Measurements from ENCODE around the gene EPS8.
"Not testable (repeated sequence)": the region's sequence is repeated elsewhere in the genome, so short reads cannot be mapped to it uniquely, and the experiment has no call there.

EPS8 gene

DNA sequence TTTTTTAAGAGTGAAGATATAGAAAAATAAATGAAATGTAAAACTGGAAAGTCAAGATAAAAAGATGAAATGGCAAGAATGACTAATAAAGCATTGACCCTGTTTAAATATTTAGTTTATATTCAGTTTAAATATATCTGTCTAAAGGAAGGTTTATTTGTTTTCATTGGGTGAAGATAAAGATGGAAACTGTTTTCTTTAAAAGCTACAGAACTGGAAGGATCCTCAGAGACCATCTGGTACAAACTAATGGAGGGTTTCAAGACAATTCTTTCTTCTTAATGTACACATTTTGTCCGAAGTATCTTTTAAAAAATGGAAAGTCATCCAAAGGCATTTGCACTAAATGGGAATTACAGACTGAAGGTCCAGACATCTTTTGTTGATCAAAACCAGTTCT is 142.6 kb downstream of the EPS8 start:
- DNase-seq (ENCODE audit: low spot score), result no peak

DNA sequence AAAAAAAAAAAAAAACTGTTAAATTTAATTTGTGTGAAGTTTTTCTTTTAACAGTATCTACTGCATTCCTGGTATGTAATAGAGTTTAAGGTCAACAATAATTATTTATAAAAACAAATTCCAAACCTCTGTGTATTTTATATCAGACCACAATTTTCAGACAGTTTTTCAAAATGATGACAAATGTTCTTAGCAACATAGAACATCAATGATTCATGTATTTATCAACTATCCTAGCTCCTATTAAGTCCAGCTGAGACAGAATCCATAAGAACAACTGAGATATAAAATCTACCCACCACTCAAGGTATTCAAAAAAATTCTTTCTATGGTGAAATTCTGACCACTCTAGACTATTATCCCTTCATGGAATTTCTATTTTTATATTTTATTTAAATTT is 144.5 kb downstream of the EPS8 start:
- DNase-seq (ENCODE audit: low spot score), result no peak

DNA sequence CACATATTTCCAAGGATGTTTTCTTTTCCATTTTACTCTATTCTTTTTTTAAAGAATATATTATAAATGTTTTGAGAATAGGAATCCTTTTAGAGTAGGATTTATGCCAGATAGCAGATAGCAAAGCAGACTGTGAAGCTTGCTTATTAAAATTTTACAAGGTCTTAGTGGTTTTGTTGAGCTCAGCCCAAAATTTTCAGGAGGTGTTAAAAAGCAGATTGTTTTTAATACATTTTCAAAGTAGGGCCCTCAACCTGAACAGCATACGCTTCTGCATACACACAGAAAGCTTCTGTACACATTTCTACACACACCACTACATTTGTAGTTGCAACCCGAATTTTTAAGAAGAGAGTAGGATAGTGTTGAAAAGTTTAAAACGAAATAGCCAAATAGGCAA is 151.0 kb downstream of the EPS8 start:
- no peak for DNase-seq (ENCODE audit: low spot score)

DNA sequence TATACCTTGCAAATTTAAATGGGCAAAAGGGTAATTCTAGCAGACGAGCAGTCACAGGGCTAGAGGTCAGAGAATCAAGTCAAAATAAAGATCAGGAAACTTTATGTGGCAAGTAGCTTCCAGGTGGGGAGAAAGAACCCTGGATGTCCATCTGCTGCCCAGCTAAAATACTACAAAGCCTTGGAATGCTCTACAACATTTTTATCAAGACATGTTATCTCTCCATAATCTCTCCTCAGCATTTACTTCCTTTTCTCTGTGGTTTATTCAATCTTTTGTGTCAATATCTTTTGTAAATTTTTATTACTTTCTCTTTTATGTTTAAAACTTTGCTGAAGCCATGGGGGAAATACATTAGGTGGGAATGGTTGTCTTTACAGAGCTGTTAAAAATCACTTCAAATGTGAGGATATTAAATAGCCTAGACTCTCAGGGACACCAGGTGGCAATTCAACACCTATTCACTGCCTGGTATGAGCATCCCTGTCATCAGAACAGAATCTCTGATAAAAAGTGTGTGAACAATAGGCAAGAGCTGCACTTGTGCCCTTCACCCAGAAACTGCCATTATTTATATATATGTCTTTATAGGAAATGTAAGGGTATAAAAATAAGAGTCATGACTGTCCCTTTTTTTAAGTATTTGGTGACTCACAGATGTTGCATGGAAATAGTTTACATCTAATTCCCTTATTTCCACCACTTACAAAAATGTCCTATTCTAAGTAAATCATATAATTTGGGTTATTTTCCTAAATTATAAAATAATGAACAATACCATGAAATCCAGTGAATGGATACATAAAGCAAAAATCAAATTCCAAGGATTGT is 152.9 kb downstream of the EPS8 start:
- DNase-seq (ENCODE audit: low spot score), result no peak

DNA sequence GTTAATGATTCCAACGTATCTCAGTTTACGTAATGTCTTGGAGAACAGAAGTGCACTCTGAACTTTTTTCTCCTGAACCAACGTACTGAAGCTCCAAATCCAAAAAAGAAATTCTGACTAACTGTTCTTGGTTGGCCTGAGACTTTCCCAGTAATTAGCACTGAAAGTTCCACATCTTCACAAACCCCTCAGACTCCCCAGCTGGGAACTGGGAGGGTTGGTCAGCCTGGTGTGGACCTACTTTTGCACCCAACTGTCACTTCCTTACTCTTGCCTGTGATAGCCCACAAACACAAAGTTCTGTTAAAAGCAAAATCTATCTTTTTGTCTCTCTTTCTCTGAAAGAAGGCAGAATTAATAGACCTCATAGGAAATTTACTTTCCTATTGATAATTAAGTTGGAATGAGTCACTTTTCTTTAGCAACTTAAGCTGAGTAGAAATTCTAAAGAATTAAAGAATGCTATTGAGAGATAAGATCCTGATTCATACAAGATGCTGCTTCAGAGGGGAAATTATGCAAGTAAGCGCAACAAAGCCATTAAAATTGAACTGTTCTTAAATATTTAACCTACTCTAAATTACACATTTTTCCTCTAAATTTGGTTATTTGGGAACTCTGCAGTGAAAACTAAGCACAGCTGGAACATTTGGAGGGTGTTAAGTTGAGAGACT is 155.0 kb downstream of the EPS8 start:
- no peak for DNase-seq (ENCODE audit: low spot score)

DNA sequence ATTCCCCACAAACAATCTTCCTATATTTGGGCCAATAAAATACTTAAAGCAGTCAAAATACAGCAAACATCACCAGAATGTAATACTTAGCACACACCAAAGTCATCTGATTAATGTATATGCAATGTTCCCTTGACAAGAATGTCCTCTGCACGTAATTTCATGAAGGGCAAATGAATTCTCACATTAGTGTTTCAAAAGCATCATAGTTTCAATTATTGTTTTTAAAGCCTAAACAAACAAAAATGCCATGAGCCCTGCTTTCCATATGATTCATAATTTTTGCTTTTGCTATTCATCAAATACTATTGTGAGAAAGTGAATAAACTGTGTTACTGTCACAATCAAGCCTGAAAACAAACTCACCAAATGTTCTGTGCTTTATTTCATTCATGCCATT is 156.0 kb downstream of the EPS8 start:
- DNase-seq (ENCODE audit: low spot score), result no peak

DNA sequence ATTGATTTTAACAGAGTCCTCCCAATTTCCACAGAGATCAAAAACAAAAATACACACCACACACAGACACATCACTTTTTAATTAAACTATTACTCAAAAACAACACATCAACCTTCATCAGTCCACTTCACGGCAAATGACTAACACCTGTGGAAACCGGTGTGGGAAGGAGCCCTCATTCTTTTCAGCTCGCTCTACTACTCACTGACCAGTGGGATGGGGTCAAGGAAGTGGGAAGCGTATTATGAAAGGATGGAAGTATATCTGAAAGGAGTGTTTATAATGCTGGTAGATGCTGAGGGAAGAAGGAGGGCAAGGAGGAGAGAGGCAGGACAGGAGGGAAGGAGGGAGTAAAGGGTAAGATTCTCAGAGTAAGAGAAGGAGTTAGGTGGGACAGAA is 156.5 kb downstream of the EPS8 start:
- no peak for DNase-seq (ENCODE audit: low spot score)

DNA sequence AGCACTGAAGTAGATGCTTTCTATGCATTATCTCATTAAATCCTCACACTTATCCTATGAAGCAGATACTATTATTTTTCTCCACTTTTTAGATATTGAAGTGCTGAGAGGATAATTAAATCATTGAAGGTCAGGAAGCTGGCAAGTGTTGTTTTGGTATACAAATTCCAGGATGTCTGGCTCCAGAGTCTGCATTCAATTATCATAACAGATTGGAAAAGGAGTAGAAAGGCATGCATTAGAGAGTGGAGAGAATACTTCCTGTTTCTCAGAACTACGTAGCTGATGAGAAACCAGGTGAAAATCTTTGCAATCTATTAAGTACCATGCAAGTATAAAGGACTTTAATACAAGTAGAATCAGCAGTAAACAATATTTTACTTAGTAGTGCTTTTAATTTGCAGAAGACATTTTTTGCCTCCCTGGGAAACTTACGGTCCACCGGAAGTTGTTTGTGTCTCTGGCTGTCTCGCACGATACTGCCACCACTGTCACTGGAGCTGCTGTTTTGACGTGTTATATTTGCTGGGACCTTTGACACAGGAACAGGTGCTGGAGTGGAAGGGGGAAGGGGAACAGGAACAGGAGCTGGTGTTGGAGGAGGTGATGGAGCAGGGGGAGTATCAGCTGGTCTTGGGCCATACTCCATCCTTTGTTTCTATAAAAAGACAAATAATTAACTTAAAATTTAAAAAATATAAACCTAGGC is 158.0 kb downstream of the EPS8 start:
- DNase-seq (ENCODE audit: low spot score), result no peak

DNA sequence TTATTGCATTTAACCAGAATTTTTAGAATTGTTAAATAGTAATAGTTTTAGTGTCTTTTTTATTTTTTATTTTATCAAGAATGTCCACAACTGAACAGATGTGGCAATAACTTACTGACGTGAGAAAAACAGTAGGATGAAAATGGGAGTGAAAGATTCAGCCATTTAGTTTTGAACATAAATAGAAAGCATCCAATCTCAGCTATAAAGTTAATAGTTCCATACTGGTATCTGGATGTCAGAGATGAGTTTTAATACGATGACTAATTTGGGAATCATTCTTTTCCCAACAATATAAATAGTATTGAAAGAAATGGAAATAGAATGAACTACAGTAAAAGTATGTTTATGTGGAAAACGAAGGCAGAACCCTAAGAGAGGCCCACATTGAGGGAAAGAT is 159.4 kb downstream of the EPS8 start:
- DNase-seq (ENCODE audit: low spot score), result no peak

DNA sequence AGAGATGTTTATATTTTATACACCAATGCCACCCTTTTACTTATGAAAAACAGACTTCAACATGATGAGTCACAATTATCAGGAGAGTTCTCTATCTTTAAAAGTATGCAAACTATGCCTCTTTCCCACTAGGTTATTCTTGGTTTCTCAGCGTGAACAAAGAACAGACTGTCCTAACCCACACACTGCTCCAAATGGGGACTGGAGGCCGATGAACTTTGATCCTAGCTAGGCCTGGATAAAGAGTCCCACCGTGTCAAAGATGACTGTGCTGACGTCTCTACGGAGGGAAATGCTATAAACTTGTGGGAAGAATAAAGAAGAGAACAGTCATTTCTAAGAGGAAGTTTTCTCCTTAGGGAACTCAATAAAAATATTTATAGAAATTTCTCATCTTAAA is 160.1 kb downstream of the EPS8 start:
- DNase-seq (ENCODE audit: low spot score), result no peak

DNA sequence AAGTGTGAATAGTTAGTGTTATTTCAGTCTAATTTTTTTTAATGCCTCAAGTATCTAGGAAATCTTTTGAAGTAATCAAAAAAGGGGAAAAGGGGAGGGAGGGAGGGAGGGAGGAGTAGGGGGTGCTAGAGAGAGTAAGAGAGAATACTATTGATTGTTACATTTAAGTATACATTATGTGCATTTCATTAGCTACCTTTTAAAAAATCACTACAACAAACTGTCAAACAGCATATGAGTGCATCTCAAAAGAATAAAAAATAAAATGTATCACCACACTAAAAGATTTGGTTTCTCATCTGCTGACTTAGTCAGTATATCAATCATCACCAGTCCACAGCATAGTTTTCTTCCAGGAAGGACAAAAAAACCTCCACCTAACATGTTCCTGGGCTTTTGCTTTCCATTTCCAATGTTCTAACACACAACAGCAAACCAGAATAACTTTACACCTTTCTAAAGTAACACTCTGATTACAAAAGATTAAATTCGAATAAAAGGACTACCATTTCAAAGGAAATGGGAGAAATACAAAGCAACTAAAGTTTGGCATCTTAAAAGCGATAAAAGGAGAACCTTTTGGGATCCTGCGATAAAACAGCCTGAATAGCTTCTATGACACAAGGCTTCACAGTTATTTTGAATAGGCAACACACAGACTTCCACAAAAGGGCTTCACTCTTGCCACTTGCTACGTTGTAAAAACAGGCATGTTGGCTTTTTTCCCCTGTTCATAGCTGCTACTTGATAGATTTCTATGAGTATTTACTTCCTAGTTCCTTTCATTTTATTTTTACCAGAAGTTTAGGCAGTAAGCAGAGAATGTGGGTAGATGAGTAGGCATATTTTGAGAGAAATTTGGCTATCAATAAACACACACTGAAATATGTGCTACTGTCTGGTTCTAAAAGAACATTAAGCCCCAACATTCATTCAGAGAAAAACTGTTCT is 160.9 kb downstream of the EPS8 start:
- no peak for DNase-seq (ENCODE audit: low spot score)

DNA sequence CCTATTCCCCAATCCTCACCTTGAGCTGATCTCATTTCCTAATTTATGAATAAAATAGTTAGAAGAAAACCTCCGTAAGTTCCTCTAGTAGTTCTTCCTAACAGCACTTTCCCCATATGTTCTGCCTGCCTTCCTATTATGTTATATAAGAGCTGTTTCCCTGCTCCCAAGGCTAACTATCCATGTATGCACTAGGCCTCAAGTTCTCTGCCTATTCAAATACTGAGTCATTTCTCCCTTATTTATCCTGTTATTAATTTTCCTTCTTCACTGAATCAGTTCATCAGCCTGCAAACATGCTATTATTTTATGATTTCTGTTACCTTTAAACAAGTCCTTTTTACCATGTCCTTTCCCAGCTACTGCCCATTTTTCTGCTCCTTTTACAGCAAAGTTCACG is 164.1 kb downstream of the EPS8 start:
- no peak for DNase-seq (ENCODE audit: low spot score)

DNA sequence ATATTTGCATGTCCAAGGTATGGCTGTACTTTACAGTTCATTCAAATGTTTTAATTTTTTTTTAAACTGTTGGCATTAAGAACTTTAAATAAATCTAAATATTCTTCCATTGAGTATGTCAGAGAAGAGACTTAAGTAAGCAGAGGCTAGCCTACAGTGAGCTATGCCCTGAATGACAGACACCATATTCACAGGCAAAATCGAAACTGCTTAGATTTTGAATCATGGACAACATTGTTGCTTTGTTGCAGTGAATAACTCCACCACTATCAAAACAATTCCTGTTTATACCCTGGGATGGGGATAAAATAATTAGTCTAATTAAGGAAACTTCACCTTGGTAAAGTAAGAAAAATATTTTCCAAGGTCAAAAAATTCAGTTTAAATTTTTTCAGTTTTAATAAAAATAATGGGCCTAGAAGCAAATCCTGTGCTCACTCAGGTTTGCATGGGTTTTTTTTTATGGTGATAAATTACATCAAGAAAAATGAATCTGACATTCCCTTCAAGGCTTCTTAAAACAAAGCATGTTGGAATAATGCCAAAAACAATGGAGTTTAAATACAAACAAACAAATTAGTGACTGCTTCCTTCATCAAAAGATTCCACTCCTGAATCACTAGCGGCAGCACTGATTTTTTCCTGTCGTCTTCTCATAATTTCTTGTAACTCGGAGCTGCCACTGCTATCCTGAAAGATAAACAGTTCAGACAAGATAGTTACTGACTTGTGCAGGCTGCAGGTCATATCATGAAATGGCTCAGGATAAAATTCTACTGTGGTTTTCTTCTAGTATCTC is 168.2 kb downstream of the EPS8 start:
- DNase-seq (ENCODE audit: low spot score), result no peak

DNA sequence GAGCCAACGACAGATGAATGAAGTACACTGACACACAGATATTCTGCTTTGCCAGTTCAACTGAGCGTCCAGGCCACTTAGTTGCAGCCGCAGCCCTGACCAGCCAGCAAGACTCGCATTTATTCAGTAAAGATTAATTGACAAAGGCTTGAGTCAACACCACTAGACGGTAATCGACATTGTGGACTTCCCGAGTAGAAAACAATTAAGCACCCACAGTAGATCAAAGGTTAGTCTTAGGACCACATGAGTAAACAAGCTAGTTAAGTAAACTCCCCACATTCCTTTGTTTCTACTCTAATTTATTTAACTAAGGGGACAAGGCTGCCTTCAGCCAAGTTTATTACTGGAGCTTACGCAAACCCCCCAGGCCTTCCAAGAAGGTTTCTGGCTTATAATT is 172.7 kb downstream of the EPS8 start:
- DNase-seq (ENCODE audit: low spot score), result not testable (repeated sequence)

DNA sequence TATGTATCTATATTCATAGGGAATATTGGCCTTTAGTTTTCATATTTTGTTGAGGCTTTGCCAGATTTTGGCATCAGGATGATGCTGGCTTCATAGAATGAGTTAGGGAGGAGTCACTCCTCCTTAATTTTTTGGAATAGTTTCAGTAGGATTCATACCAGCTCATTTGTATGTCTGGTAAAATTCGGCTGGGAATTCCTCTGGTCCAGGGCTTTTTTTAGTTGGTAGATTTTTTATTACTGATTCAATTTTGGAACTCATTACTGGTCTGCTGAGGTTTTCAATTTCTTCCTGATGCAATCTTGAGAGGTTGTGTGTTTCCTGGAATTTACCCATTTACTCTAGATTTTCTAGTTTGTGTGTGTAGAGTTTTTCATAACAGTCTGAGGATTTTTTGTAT is 175.2 kb downstream of the EPS8 start:
- no peak for DNase-seq (ENCODE audit: low spot score)

DNA sequence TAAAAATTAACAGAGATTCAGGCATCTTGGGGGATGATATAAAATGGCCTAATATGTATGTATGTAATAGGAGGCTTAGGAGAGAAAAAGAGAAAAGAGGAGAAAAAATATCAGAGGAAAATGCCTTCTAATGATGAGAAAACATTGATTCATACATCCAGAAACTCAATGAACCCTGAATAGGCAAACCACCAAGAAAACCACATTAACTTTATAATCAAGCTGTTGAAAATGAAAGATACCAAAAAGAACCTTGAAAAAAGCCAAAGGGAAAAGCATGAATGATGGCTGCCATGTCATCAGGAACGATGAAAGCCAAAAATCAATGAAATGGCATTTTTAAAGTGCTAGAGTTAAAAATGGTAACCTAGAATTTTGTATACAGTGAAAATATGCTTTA is 180.2 kb downstream of the EPS8 start:
- DNase-seq (ENCODE audit: low spot score), result no peak

DNA sequence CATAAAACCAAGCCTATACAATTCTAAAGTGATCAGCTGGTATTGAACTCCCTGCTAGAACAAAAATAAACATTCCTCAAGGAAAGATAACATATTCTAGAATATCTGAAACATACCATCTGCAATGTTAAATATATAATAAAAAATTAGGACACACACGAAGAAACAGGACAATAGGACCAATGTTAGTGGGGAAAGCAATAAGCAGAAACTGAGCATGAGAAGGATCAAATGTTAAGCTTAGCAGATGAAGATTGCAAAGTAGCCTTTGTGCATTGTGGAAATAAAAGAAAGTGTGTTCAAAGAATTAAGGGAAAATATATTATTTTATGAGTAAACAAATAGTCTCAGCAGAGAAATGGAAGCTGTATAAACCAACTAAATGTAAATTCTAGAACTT is 180.8 kb downstream of the EPS8 start:
- DNase-seq (ENCODE audit: low spot score), result no peak

DNA sequence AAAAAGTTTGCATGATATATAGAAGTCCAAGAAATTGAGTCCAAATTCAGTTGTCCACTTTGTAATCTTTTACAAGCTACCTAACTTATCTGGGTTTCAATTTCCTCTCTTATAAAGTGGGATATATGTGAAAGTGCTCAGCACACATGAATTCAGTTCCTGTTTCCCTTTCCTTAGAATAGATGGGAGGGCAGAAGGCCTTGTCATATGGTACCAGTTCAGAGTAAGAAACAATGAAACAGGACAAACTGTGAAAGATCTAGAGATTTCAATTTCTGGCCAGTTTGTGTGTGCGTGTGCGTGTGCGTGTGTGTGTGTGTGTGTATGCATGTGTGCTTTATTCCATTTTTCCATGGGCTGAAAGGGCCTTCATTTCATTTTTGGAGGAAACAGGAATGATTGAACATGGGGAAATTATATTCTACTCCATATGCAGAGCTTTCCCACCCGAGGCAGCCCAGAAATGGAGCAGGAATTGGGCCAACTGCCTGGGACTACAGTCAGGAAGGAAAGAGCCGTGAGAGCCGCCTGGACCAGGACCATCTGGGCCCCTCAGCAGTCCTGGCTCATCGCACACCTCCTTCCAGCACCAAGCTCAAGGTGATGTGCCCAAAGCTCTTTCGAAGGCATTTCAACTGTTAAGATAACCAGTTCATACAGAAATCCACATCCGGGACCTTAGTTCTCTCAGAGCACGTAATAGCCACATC is 183.2 kb downstream of the EPS8 start:
- DNase-seq (ENCODE audit: low spot score), result no peak

DNA sequence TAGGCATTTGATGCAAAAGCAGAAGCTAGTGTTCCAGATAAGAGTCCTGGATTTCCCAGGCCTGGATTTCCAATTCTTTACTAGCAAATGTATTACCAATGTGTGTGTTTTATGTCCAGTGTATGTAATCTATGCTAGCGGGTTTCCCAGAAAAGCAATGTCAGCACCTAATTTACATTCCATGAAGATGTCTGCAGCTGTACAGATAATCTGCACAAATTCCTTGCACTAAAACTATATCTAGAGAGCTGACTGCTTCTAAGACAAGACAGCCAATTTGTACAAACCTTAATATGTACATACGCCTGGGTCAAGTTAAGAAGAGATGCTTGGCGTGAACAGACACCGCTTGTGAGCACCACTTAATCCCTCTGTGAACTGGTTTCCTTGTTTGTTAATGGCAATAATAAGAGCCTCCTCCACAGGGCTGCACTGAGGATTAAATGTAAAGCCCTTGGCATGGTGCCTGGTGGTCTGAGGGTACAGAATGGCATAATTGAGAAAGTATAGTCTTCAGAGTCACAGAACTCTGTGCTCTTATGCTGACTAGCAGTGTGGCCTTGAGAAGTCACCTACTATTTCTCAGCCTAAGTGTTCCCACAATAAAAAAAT is 185.6 kb downstream of the EPS8 start:
- no peak for DNase-seq (ENCODE audit: low spot score)

DNA sequence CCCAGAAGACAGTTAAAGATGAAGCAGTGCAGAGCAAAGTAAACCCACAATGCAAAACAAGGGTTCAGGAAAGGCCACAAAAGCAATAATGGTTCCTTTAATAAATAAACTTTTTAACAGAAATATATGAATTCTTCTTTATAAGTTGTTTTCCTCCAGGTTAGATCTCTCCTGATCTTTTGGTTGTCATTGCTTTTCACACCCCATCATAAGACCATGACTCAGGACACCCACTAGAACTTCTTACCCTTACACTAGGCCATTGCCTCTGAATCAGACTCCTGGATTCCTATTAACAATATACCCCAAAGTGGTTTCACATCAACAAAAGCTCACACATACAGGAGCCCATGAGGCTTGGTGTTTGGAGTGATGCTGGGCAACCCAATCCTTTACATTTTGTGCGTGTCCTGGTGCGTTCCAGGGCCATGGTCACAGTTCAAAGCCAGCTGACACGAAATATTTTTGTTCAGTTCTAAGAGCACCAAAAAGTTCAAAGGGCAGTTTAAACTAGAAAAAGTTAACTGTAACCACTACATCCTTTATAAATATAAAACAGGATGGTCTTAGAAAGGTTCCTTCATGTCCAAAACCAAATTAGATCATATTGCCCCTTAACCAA is 187.0 kb downstream of the EPS8 start:
- no peak for DNase-seq (ENCODE audit: low spot score)

Data from CD4-positive, alpha-beta T cell treated with Interleukin-6 at 100 ng/mL for 8 hours (primary cell).